B cell (primary cell): ENCODE results near the gene CBARP.

Source experiments
- EZH2 ChIP-seq: IDR thresholded peaks from 2 replicates; pipeline ENCODE4 v1.6.1; 2012; ENCODE audit warnings: borderline replicate concordance, low read depth, mild to moderate bottlenecking, moderate library complexity, low read length; ENCODE audit not compliant: insufficient read depth, poor library complexity, severe bottlenecking
- TF ChIP-seq, protein P1 (sequence below): fragments of 200-600 bp; IDR thresholded peaks from one replicate; pipeline ENCODE4 v1.8.0; 2022; ENCODE audit warnings: antibody characterized with exemption, mild to moderate bottlenecking

DNA sequence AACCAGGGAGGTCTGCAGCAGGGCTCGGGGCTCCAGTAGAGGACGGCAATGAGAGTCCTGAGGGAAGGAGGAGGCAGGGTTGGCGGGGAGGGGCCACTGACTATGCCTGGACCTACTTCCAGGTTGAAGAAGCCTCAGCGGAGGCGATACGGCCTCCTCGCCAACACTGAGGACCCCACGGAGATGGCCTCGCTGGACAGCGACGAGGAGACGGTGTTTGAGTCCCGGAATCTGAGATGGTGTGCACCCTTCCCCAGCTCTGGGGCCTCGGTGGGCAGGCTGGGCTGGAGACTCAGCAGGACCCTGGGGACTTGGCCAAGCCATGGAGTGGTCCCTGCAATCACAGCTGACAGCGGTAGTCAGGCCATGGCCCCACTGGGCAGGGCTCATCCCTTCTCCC lies 39.3 kb upstream of the CBARP start:
- TF ChIP-seq, protein P1, sequence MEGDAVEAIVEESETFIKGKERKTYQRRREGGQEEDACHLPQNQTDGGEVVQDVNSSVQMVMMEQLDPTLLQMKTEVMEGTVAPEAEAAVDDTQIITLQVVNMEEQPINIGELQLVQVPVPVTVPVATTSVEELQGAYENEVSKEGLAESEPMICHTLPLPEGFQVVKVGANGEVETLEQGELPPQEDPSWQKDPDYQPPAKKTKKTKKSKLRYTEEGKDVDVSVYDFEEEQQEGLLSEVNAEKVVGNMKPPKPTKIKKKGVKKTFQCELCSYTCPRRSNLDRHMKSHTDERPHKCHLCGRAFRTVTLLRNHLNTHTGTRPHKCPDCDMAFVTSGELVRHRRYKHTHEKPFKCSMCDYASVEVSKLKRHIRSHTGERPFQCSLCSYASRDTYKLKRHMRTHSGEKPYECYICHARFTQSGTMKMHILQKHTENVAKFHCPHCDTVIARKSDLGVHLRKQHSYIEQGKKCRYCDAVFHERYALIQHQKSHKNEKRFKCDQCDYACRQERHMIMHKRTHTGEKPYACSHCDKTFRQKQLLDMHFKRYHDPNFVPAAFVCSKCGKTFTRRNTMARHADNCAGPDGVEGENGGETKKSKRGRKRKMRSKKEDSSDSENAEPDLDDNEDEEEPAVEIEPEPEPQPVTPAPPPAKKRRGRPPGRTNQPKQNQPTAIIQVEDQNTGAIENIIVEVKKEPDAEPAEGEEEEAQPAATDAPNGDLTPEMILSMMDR, result no peak
- TF ChIP-seq EZH2, result no peak
